H1 (cell line): ENCODE data around the gene GNAL. TPM values are rescaled to one million over a fixed set of nuclear protein-coding genes. Genes with fewer than 3 reads are reported as not detected.
A peak's percentile ranks its signal among the peaks of the same experiment; 100 is the strongest.

Source experiments
- CTCF ChIA-PET: fragments of 300-600 bp; sonication (Branson Sonifier 250); formaldehyde crosslinking; loops from one replicate; lab custom pipeline; 2021; ENCODE audit not compliant: partially characterized antibody; lab: Charles Lee
- POLR2A ChIA-PET: fragments of 300-600 bp; sonication (Branson Sonifier 250); formaldehyde crosslinking; loops from one replicate; lab custom pipeline; 2021; ENCODE audit warnings: inconsistent platforms; ENCODE audit not compliant: partially characterized antibody; lab: Charles Lee
- DNase-seq, 2 experiments: peaks; one replicate each; pipeline versions ENCODE4 v3.0.0 to v3.0.0-alpha.2; 2010 to 2022; ENCODE audit warnings: low spot score in 2 of 2, low read depth in 1 of 2, mixed read lengths in 1 of 2
- FAIRE-seq: peaks from 2 replicates; lab custom pipeline; 2011; peaks lifted over from hg19 to GRCh38; lab: Jason Lieb, UNC
- H2AFZ ChIP-seq: 2 replicates; pipeline ENCODE4 v1.8.1; 2012; ENCODE audit warnings: low read length, inconsistent platforms
- H2AK5ac ChIP-seq: 2 replicates; pipeline ENCODE4 v1.6.1; 2013; ENCODE audit warnings: low read depth, low read length
- H2BK120ac ChIP-seq: replicated peaks from 2 replicates; pipeline ENCODE3; 2013; ENCODE audit warnings: low read depth, low read length, inconsistent platforms
- H2BK12ac ChIP-seq: 2 replicates; pipeline ENCODE4 v1.6.1; 2013; ENCODE audit warnings: low read depth, low read length
- H2BK15ac ChIP-seq: 2 replicates; pipeline ENCODE4 v1.6.1; 2013; ENCODE audit warnings: low read length
- H2BK20ac ChIP-seq: 2 replicates; pipeline ENCODE4 v1.6.1; 2013; ENCODE audit warnings: low read length
- H2BK5ac ChIP-seq: 2 replicates; pipeline ENCODE4 v1.6.1; 2013; ENCODE audit warnings: low read depth, low read length
- H3K14ac ChIP-seq: 2 replicates; pipeline ENCODE4 v1.6.1; 2013; ENCODE audit warnings: inconsistent platforms; ENCODE audit not compliant: insufficient read length
- H3K18ac ChIP-seq: 2 replicates; pipeline ENCODE4 v1.6.1; 2013; ENCODE audit warnings: low read length; ENCODE audit errors: extremely low read depth
- H3K23ac ChIP-seq: 2 replicates; pipeline ENCODE4 v1.6.1; 2013; ENCODE audit warnings: inconsistent platforms; ENCODE audit not compliant: insufficient read length
- H3K23me2 ChIP-seq: 2 replicates; pipeline ENCODE4 v1.6.1; 2013; ENCODE audit warnings: low read depth, low read length
- H3K27ac ChIP-seq: 2 replicates; pipeline ENCODE4 v1.6.1; 2011; ENCODE audit warnings: low read depth, low read length, inconsistent platforms
- H3K27me3 ChIP-seq, 4 experiments: replicated peaks in 1 of 4; 1 replicate in 1 of 4; 2 replicates in 3 of 4; pipeline versions ENCODE4 v1.6.1 to v1.8.1; 2011 to 2013; ENCODE audit warnings: low read length in 3 of 4, mild to moderate bottlenecking in 3 of 4, inconsistent platforms in 2 of 4, mixed read lengths in 2 of 4, moderate library complexity in 1 of 4; ENCODE audit not compliant: control insufficient read depth in 3 of 4, insufficient read depth in 3 of 4; ENCODE audit errors: extremely low read depth in 1 of 4
- H3K36me3 ChIP-seq, 4 experiments: 2 replicates each; pipeline versions ENCODE4 v1.6.1 to v1.8.1; 2011 to 2013; ENCODE audit warnings: mild to moderate bottlenecking in 4 of 4, low read length in 3 of 4, moderate library complexity in 2 of 4, control low read depth in 1 of 4, inconsistent platforms in 1 of 4; ENCODE audit not compliant: insufficient read depth in 4 of 4, control insufficient read depth in 2 of 4
- H3K4ac ChIP-seq: replicated peaks from 2 replicates; pipeline ENCODE3; 2013; ENCODE audit warnings: low read length, low read depth, mixed read lengths, inconsistent platforms; ENCODE audit not compliant: insufficient read length
- H3K4me1 ChIP-seq, 4 experiments: replicated peaks in 1 of 4; 1 replicate in 1 of 4; 2 replicates in 3 of 4; pipeline versions ENCODE4 v1.6.1 to v1.8.1; 2011 to 2013; ENCODE audit warnings: low read length in 3 of 4, inconsistent platforms in 2 of 4, mixed read lengths in 1 of 4; ENCODE audit not compliant: insufficient read depth in 4 of 4, control insufficient read depth in 3 of 4
- H3K4me2 ChIP-seq, 2 experiments: 2 replicates each; pipeline versions ENCODE4 v1.6.1 to v1.8.1; 2011 to 2013; ENCODE audit warnings: low read depth in 2 of 2, low read length in 2 of 2, control low read depth in 1 of 2, inconsistent platforms in 1 of 2, mild to moderate bottlenecking in 1 of 2; ENCODE audit not compliant: insufficient read depth in 1 of 2
- H3K4me3 ChIP-seq, 4 experiments: fragments of 200-600, 300-600 bp in 1 of 4; sonication (generic), shearing (Covaris generic), sonication (Bioruptor Twin) in 1 of 4; 2 replicates each; pipeline versions ENCODE4 v1.5.1 to v1.8.1; 2011 to 2016; ENCODE audit warnings: low read length in 4 of 4, low read depth in 3 of 4, control low read depth in 2 of 4, inconsistent platforms in 2 of 4, mild to moderate bottlenecking in 2 of 4, mixed read lengths in 1 of 4, moderate library complexity in 1 of 4; ENCODE audit not compliant: insufficient read depth in 2 of 4; ENCODE audit errors: extremely low read depth in 1 of 4
- H3K56ac ChIP-seq: replicated peaks from 2 replicates; pipeline ENCODE3; 2013; ENCODE audit warnings: low read depth, mild to moderate bottlenecking, mixed read lengths, low read length, inconsistent platforms; ENCODE audit not compliant: insufficient read length
- H3K79me1 ChIP-seq: 2 replicates; pipeline ENCODE4 v1.6.1; 2013; ENCODE audit warnings: low read depth, low read length, control low read depth
- H3K79me2 ChIP-seq, 2 experiments: 2 replicates each; pipeline versions ENCODE4 v1.6.1 to v1.8.1; 2012 to 2013; ENCODE audit warnings: low read length in 2 of 2, mild to moderate bottlenecking in 2 of 2, inconsistent platforms in 1 of 2; ENCODE audit not compliant: insufficient read depth in 2 of 2, control insufficient read depth in 1 of 2
- H3K9ac ChIP-seq, 4 experiments: replicated peaks in 1 of 4; 1 replicate in 1 of 4; 2 replicates in 3 of 4; pipeline versions ENCODE4 v1.6.1 to v1.8.1; 2011 to 2013; ENCODE audit warnings: low read depth in 3 of 4, low read length in 3 of 4, control low read depth in 2 of 4, mild to moderate bottlenecking in 2 of 4, moderate library complexity in 2 of 4, inconsistent platforms in 1 of 4; ENCODE audit errors: extremely low read depth in 1 of 4
- H3K9me3 ChIP-seq, 2 experiments: 2 replicates each; pipeline versions ENCODE4 v1.6.1 to v1.8.1; 2012 to 2013; ENCODE audit warnings: mild to moderate bottlenecking in 2 of 2, moderate library complexity in 2 of 2, control low read depth in 1 of 2, inconsistent platforms in 1 of 2, low read depth in 1 of 2, low read length in 1 of 2, mixed read lengths in 1 of 2; ENCODE audit not compliant: insufficient read depth in 2 of 2
- H4K20me1 ChIP-seq, 2 experiments: replicated peaks in 1 of 2; 2 replicates each; pipeline versions ENCODE3 to v1.8.1; 2011 to 2013; ENCODE audit warnings: inconsistent platforms in 2 of 2, low read length in 2 of 2, mild to moderate bottlenecking in 1 of 2; ENCODE audit not compliant: insufficient read depth in 2 of 2, control insufficient read depth in 1 of 2
- H4K5ac ChIP-seq: 2 replicates; pipeline ENCODE4 v1.6.1; 2013; ENCODE audit warnings: low read length, low read depth, mixed read lengths, inconsistent platforms; ENCODE audit not compliant: insufficient read length
- H4K8ac ChIP-seq: 2 replicates; pipeline ENCODE4 v1.8.0; 2013; ENCODE audit warnings: mild to moderate bottlenecking, moderate library complexity, low read length, inconsistent platforms; ENCODE audit not compliant: insufficient read depth; ENCODE audit errors: extremely low read depth
- H4K91ac ChIP-seq: replicated peaks from 2 replicates; pipeline ENCODE3; 2013; ENCODE audit warnings: low read length, mixed read lengths, inconsistent platforms; ENCODE audit not compliant: insufficient read length
- BCL11A ChIP-seq, 2 experiments: IDR thresholded peaks; one replicate each; pipeline ENCODE4 v1.6.1; 2011; ENCODE audit warnings: low read depth in 2 of 2, low read length in 2 of 2, mild to moderate bottlenecking in 2 of 2
- HDAC2 ChIP-seq, 2 experiments: fragments of 300-600 bp in 1 of 2; sonication (generic) in 1 of 2; IDR thresholded peaks; 2 replicates each; pipeline ENCODE4 v1.6.1; 2011 to 2012; ENCODE audit warnings: low read depth in 2 of 2, low read length in 2 of 2, mild to moderate bottlenecking in 2 of 2, moderate library complexity in 2 of 2, borderline replicate concordance in 1 of 2, inconsistent platforms in 1 of 2
- WGBS, 2 experiments: shearing (Covaris generic) in 1 of 2; methylation state at CpG; one replicate each; pipeline versions ENCODE4 v1.1.6 to v1.1.7; 2013 to 2015; ENCODE audit warnings: low lambda C conversion rate in 2 of 2, mixed read lengths in 2 of 2, inconsistent platforms in 1 of 2, low coverage in 1 of 2, missing lambda C conversion rate in 1 of 2; ENCODE audit not compliant: insufficient replicate concordance in 2 of 2, insufficient coverage in 1 of 2, insufficient read length in 1 of 2; ENCODE audit errors: extremely low coverage in 1 of 2, missing lambda C conversion rate in 1 of 2; 5-methylcytosine and 5-hydroxymethylcytosine counted together
- polyA plus RNA-seq, 7 experiments: library from polyadenylated mRNA; depleted of rRNA in 3 of 7; stranded (reverse) in 5 of 7; unstranded in 2 of 7; fragments of >200 nt in 5 of 7; fragments of 200-250 nt in 2 of 7; gene quantifications; 1 replicate in 5 of 7; 2 replicates in 1 of 7; 4 replicates in 1 of 7; pipeline versions ENCODE4 v1.2.1 to v1.2.3, GENCODE V29; 2011 to 2013; ENCODE audit warnings: missing spikeins in 2 of 7, mixed read lengths in 2 of 7
- total RNA-seq: library from RNA; stranded (reverse); fragmentation: NEBNext Ultra II Directional; extraction: Animal tissue kit (Norgen Biotek cat#: 25700); gene quantifications from 2 replicates; pipeline ENCODE4 v1.2.1, GENCODE V29; 2021

The GNAL gene
- total and polyA plus RNA-seq, 2 of the 8 experiments (the other 6 are each of a cell fraction or from before 2014, with no cell fraction given) = 13.2 to 18.3 TPM

DNA sequence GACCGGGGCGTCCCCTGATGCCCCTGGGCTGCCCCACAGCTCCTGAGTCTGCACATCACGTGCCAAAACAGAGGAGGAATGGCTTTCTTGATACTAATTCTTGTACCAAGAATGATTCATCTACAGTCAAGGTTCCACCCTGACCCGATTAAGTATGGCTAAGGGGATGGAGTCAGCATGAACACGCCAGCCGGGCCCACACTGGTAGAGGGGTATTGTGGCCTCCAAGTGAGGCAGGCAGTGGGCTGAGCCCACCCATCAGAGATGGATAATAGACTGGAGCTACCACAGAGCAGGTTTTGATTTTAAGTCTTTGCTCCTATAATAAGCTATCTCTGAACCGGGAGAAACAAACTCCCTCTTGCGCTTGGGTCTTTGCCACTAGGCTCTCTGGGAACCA lies 17.9 kb upstream of the GNAL start:
- Histone ChIP-seq H2BK15ac (no peak overlapping the region), H3K79me1 (no peaks in the 10 kb centered on the region), H3K27ac (no peak overlapping the region), H3K27me3 (no peaks in the 10 kb centered on the region; a peak in 2 of 7 replicates), H3K4me1 (no peaks in the 10 kb centered on the region; a peak in 2 of 7 replicates), H3K79me2 (no peaks in the 10 kb centered on the region), H4K8ac (no peak overlapping the region), H2BK12ac (no peak overlapping the region), H3K9ac (no peak overlapping the region), H2BK120ac (no peak overlapping the region), H2AK5ac (no peak overlapping the region), H3K23me2 (no peaks in the 10 kb centered on the region), H2BK20ac (no peak overlapping the region), H4K91ac (no peak overlapping the region), H3K4me2 (no peak overlapping the region), H3K23ac (no peak overlapping the region), H3K4me3 (no peak overlapping the region), H2AFZ (no peak overlapping the region), H2BK5ac (no peak overlapping the region), H4K5ac (no peak overlapping the region), H3K4ac (no peak overlapping the region), H3K36me3 (no peaks in the 10 kb centered on the region), H3K14ac (no peak overlapping the region), H3K9me3 (no peaks in the 10 kb centered on the region), H3K56ac (no peak overlapping the region), H3K18ac (no peak overlapping the region), H4K20me1 (no peaks in the 10 kb centered on the region)
- WGBS, 2 experiments = 78% methylated on average over 8 of the region's 8 CpGs; no CpG with 5 or more reads in 1 of the 2 experiments
- TF ChIP-seq HDAC2 (IDR thresholded peaks at IDR 0.05; ENCODE audit: borderline replicate concordance in 1 of 2, low read depth in 2 of 2, low read length in 2 of 2) (no peak), BCL11A (IDR thresholded peaks at IDR 0.05; ENCODE audit: low read depth in 2 of 2, low read length in 2 of 2) (no peak)
- FAIRE-seq = no peak
- ChIA-PET CTCF (interaction anchor here (0.9 to 2.9 kb wide), 6 partner anchors 16 to 65 kb away, joined by 3 to 15 read pairs (median 4); no protein-coding TSS in a partner anchor), POLR2A (no interaction called here)
- DNase-seq = peak in 1 of 2 experiments; percentile 35
